Spinal cord (tissue), 10 donors: ENCODE results near the gene PUS3. TPM values are rescaled to one million over a fixed set of nuclear protein-coding genes. Genes with fewer than 3 reads are reported as not detected.

Source experiments
- DNase-seq, 6 donors: peaks; one replicate each; pipeline versions ENCODE4 v3.0.0 to v3.0.0-alpha.2; 2013 to 2015; ENCODE audit warnings: low spot score in 6 of 6, low read depth in 4 of 6
- H3K27ac ChIP-seq: one replicate; pipeline ENCODE4 v1.5.1; 2013; ENCODE audit warnings: low read depth, low read length, control low read depth
- H3K27me3 ChIP-seq: one replicate; pipeline ENCODE4 v1.6.1; 2013; ENCODE audit warnings: low read length; ENCODE audit not compliant: control insufficient read depth, insufficient read depth
- H3K36me3 ChIP-seq: one replicate; pipeline ENCODE4 v1.6.1; 2013; ENCODE audit warnings: low read length; ENCODE audit not compliant: control insufficient read depth, insufficient read depth
- H3K4me1 ChIP-seq: one replicate; pipeline ENCODE4 v1.6.1; 2013; ENCODE audit warnings: low read length; ENCODE audit not compliant: control insufficient read depth, insufficient read depth
- H3K4me3 ChIP-seq: one replicate; pipeline ENCODE4 v1.5.1; 2013; ENCODE audit warnings: low read depth, low read length, control low read depth
- H3K9me3 ChIP-seq: one replicate; pipeline ENCODE4 v1.6.1; 2013; ENCODE audit warnings: low read length; ENCODE audit not compliant: control insufficient read depth, insufficient read depth
- WGBS: methylation state at CpG from one replicate; pipeline ENCODE4 v1.1.5; 2013; ENCODE audit warnings: missing lambda C conversion rate; ENCODE audit not compliant: insufficient coverage; 5-methylcytosine and 5-hydroxymethylcytosine counted together
- polyA plus RNA-seq, 2 donors: library from polyadenylated mRNA; unstranded; fragments of 120-200 nt; gene quantifications; one replicate each; pipeline ENCODE4 v1.2.1, GENCODE V29; 2013; ENCODE audit not compliant: insufficient read length in 2 of 2
- total RNA-seq, 2 donors: library from RNA; depleted of rRNA in 1 of 2; stranded (reverse); fragments of 120-200 nt in 1 of 2; fragments of >200 nt in 1 of 2; gene quantifications; one replicate each; pipeline versions ENCODE4 v1.2.3 to v1.2.4, GENCODE V29; 2013 to 2014
- donor health status: healthy.

The PUS3 gene
- total and polyA plus RNA-seq, 4 donors = 9.3 to 12.6 (median 11.0) TPM

- no peaks in the 10 kb centered on the region for H3K36me3 ChIP-seq
- H3K4me3 ChIP-seq = no peak overlapping the region
- no peak overlapping the region for H3K27ac ChIP-seq
- no peaks in the 10 kb centered on the region for H3K27me3 ChIP-seq
- H3K4me1 ChIP-seq = no peaks in the 10 kb centered on the region
- DNase-seq = no peak
- WGBS = 92% methylated on average over 7 of the region's 9 CpGs
- H3K9me3 ChIP-seq = no peaks in the 10 kb centered on the region
Observed at GRCh38 chr11:125932301-125932700, 29.3 kb upstream of the PUS3 start.

- Histone ChIP-seq H3K36me3 (peaks cover under 1% of the 10 kb centered on the region), H3K27me3 (no peaks in the 10 kb centered on the region), H3K9me3 (no peaks in the 10 kb centered on the region), H3K4me1 (no peaks in the 10 kb centered on the region), H3K4me3 (no peak overlapping the region), H3K27ac (no peak overlapping the region)
- WGBS = 48% methylated on average over 4 of the region's 6 CpGs
- DNase-seq = peak in 1 of 6 donors; percentile 22
Observed at GRCh38 chr11:125931668-125932067, 28.7 kb upstream of the PUS3 start.

- Histone ChIP-seq H3K27ac (no peak overlapping the region), H3K36me3 (peaks cover 2% of the 10 kb centered on the region), H3K4me3 (no peak overlapping the region), H3K27me3 (no peaks in the 10 kb centered on the region), H3K9me3 (no peaks in the 10 kb centered on the region), H3K4me1 (no peaks in the 10 kb centered on the region)
- 74% methylated on average over 3 of the region's 3 CpGs for WGBS
- DNase-seq = no peak
Observed at GRCh38 chr11:125931116-125931515, 28.1 kb upstream of the PUS3 start.

GRCh38 chr11:125930076-125930450 is 27.1 kb upstream of the PUS3 start:
- Histone ChIP-seq H3K27ac (no peak overlapping the region), H3K4me1 (no peaks in the 10 kb centered on the region), H3K27me3 (no peaks in the 10 kb centered on the region), H3K9me3 (no peaks in the 10 kb centered on the region), H3K4me3 (no peak overlapping the region), H3K36me3 (peaks cover 6% of the 10 kb centered on the region)
- 86% methylated on average over 8 of the region's 11 CpGs for WGBS
- no peak for DNase-seq

GRCh38 chr11:125929445-125930075 is 26.6 kb upstream of the PUS3 start:
- Histone ChIP-seq H3K4me1 (no peaks in the 10 kb centered on the region), H3K4me3 (no peak overlapping the region), H3K36me3 (peaks cover 6% of the 10 kb centered on the region), H3K27ac (no peak overlapping the region), H3K27me3 (no peaks in the 10 kb centered on the region), H3K9me3 (no peaks in the 10 kb centered on the region)
- 53% methylated on average over 8 of the region's 9 CpGs for WGBS
- DNase-seq = no peak

GRCh38 chr11:125926682-125927081 is 23.7 kb upstream of the PUS3 start:
- no peak overlapping the region for H3K27ac ChIP-seq
- no peaks in the 10 kb centered on the region for H3K9me3 ChIP-seq
- peaks cover 15% of the 10 kb centered on the region for H3K36me3 ChIP-seq
- no peaks in the 10 kb centered on the region for H3K4me1 ChIP-seq
- 87% methylated on average over 10 of the region's 12 CpGs for WGBS
- no peaks in the 10 kb centered on the region for H3K27me3 ChIP-seq
- DNase-seq = no peak
- H3K4me3 ChIP-seq = no peak overlapping the region

- 70% methylated on average over 3 of the region's 3 CpGs for WGBS
- Histone ChIP-seq H3K4me1 (no peaks in the 10 kb centered on the region), H3K36me3 (peaks cover 17% of the 10 kb centered on the region), H3K4me3 (no peak overlapping the region), H3K27ac (no peak overlapping the region), H3K27me3 (no peaks in the 10 kb centered on the region), H3K9me3 (no peaks in the 10 kb centered on the region)
- DNase-seq = no peak
Observed at GRCh38 chr11:125925804-125926203, 22.8 kb upstream of the PUS3 start.

- Histone ChIP-seq H3K36me3 (peaks cover 20% of the 10 kb centered on the region), H3K4me3 (no peak overlapping the region), H3K4me1 (no peaks in the 10 kb centered on the region), H3K27me3 (no peaks in the 10 kb centered on the region), H3K9me3 (no peaks in the 10 kb centered on the region), H3K27ac (no peak overlapping the region)
- WGBS = 79% methylated on average over 6 of the region's 6 CpGs
- no peak for DNase-seq
Observed at GRCh38 chr11:125925247-125925740, 22.3 kb upstream of the PUS3 start.

- H3K36me3 ChIP-seq = peaks cover 20% of the 10 kb centered on the region
- WGBS = 91% methylated on average over 9 of the region's 9 CpGs
- no peak for DNase-seq
Observed at GRCh38 chr11:125924384-125925007, 21.5 kb upstream of the PUS3 start.

GRCh38 chr11:125923633-125924032 is 20.6 kb upstream of the PUS3 start:
- H3K36me3 ChIP-seq = peaks cover 20% of the 10 kb centered on the region
- H3K27ac ChIP-seq = no peak overlapping the region
- H3K27me3 ChIP-seq = no peaks in the 10 kb centered on the region
- H3K4me3 ChIP-seq = no peak overlapping the region
- no peaks in the 10 kb centered on the region for H3K4me1 ChIP-seq
- no peak for DNase-seq
- 86% methylated on average over 8 of the region's 8 CpGs for WGBS
- H3K9me3 ChIP-seq = no peaks in the 10 kb centered on the region

More at GRCh38 chr11:125924384-125925007, 21.5 kb upstream of the PUS3 start:
- Histone ChIP-seq H3K4me1 (no peaks in the 10 kb centered on the region), H3K27ac (no peak overlapping the region), H3K27me3 (no peaks in the 10 kb centered on the region), H3K4me3 (no peak overlapping the region), H3K9me3 (no peaks in the 10 kb centered on the region)
